ENCODE measurements around the gene ICAM3. TPM values are rescaled to one million over a fixed set of nuclear protein-coding genes. Genes with fewer than 3 reads are reported as not detected.

Gene ICAM3
- total RNA-seq, 1 donor from 2014 or later, result 12.4 TPM

GRCh38 chr19:10317857-10318462, 21.5 kb downstream of the ICAM3 start:
- H3K4me1 ChIP-seq (ENCODE audit: insufficient read depth, low read length), result no peaks in the 10 kb centered on the region
- H3K9ac ChIP-seq (ENCODE audit: low read length), result no peak overlapping the region
- peaks cover 6% of the 10 kb centered on the region for H3K4me1 Mint-ChIP-seq (ENCODE audit: low read depth, unreplicated experiment)
- H3K9me3 Mint-ChIP-seq (ENCODE audit: unreplicated experiment), result no peaks in the 10 kb centered on the region
- peaks cover 12% of the 10 kb centered on the region for H3K36me3 ChIP-seq (ENCODE audit: insufficient read depth, low read length)
- no peak overlapping the region for H3K4me3 Mint-ChIP-seq (ENCODE audit: unreplicated experiment)
- no peak for DNase-seq (ENCODE audit: low read depth)
- H3K79me2 ChIP-seq (ENCODE audit: insufficient read depth, low read length), result peaks cover 6% of the 10 kb centered on the region
- H4K20me1 ChIP-seq (ENCODE audit: insufficient read depth, low read length), result peaks cover 8% of the 10 kb centered on the region
- no peak for FAIRE-seq
- no peak overlapping the region for H3K27ac ChIP-seq (ENCODE audit: low read depth, low read length)
- H3K9me3 ChIP-seq (ENCODE audit: insufficient read depth, low read depth, low read length), result no peaks in the 10 kb centered on the region
- no peak overlapping the region for H3K27ac Mint-ChIP-seq (ENCODE audit: unreplicated experiment)
- no peaks in the 10 kb centered on the region for H3K27me3 Mint-ChIP-seq (ENCODE audit: low read depth, unreplicated experiment)
- H2AFZ ChIP-seq (ENCODE audit: low read depth, low read length), result no peak overlapping the region
- no peak overlapping the region for H3K4me2 ChIP-seq (ENCODE audit: low read length)
- H3K27me3 ChIP-seq (ENCODE audit: insufficient read depth, low read length), result no peaks in the 10 kb centered on the region
- H3K4me3 ChIP-seq (ENCODE audit: insufficient read depth, low read depth, low read length), result no peak overlapping the region
- TF ChIP-seq EZH2 (IDR thresholded peaks at IDR 0.05; ENCODE audit: insufficient read depth, low read length), result no peak
- TF ChIP-seq, protein P1, sequence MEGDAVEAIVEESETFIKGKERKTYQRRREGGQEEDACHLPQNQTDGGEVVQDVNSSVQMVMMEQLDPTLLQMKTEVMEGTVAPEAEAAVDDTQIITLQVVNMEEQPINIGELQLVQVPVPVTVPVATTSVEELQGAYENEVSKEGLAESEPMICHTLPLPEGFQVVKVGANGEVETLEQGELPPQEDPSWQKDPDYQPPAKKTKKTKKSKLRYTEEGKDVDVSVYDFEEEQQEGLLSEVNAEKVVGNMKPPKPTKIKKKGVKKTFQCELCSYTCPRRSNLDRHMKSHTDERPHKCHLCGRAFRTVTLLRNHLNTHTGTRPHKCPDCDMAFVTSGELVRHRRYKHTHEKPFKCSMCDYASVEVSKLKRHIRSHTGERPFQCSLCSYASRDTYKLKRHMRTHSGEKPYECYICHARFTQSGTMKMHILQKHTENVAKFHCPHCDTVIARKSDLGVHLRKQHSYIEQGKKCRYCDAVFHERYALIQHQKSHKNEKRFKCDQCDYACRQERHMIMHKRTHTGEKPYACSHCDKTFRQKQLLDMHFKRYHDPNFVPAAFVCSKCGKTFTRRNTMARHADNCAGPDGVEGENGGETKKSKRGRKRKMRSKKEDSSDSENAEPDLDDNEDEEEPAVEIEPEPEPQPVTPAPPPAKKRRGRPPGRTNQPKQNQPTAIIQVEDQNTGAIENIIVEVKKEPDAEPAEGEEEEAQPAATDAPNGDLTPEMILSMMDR (IDR thresholded peaks at IDR 0.05; ENCODE audit: insufficient read depth, low read depth, low read length), result no peak
- peaks cover 11% of the 10 kb centered on the region for H3K36me3 Mint-ChIP-seq (ENCODE audit: low read depth, unreplicated experiment)

GRCh38 chr19:10317045-10317856, 22.2 kb downstream of the ICAM3 start:
- Histone ChIP-seq H3K27me3 (ENCODE audit: insufficient read depth, low read length) (no peaks in the 10 kb centered on the region), H3K36me3 (ENCODE audit: insufficient read depth, low read length) (peaks cover 12% of the 10 kb centered on the region), H2AFZ (ENCODE audit: low read depth, low read length) (no peak overlapping the region), H3K27ac (ENCODE audit: low read depth, low read length) (no peak overlapping the region), H3K4me1 (ENCODE audit: insufficient read depth, low read length) (no peaks in the 10 kb centered on the region), H3K79me2 (ENCODE audit: insufficient read depth, low read length) (peaks cover 6% of the 10 kb centered on the region), H3K4me3 (ENCODE audit: insufficient read depth, low read depth, low read length) (no peak overlapping the region), H3K4me2 (ENCODE audit: low read length) (no peak overlapping the region), H3K9ac (ENCODE audit: low read length) (no peak overlapping the region), H3K9me3 (ENCODE audit: insufficient read depth, low read depth, low read length) (no peaks in the 10 kb centered on the region), H4K20me1 (ENCODE audit: insufficient read depth, low read length) (peaks cover 6% of the 10 kb centered on the region)
- peaks cover 6% of the 10 kb centered on the region for H3K4me1 Mint-ChIP-seq (ENCODE audit: low read depth, unreplicated experiment)
- no peaks in the 10 kb centered on the region for H3K9me3 Mint-ChIP-seq (ENCODE audit: unreplicated experiment)
- H3K4me3 Mint-ChIP-seq (ENCODE audit: unreplicated experiment), result peak overlapping the region; percentile 57
- no peak for TF ChIP-seq EZH2 (IDR thresholded peaks at IDR 0.05; ENCODE audit: insufficient read depth, low read length)
- TF ChIP-seq, protein P1 (IDR thresholded peaks at IDR 0.05; ENCODE audit: insufficient read depth, low read depth, low read length), result no peak
- FAIRE-seq (no peak), DNase-seq (ENCODE audit: low read depth) (no peak)
- H3K27me3 Mint-ChIP-seq (ENCODE audit: low read depth, unreplicated experiment), result no peaks in the 10 kb centered on the region
- H3K27ac Mint-ChIP-seq (ENCODE audit: unreplicated experiment), result no peak overlapping the region
- peaks cover 11% of the 10 kb centered on the region for H3K36me3 Mint-ChIP-seq (ENCODE audit: low read depth, unreplicated experiment)

All from astrocyte (in vitro differentiated cells and primary cell).